HepG2 (cell line): Measurements from ENCODE around the gene ZNF287. TPM values are rescaled to one million over a fixed set of nuclear protein-coding genes. Genes with fewer than 3 reads are reported as not detected.

Experiments
- AKAP8 ChIP-seq: sonication (generic); formaldehyde crosslinking; IDR thresholded peaks from 2 replicates; pipeline ENCODE4 v1.5.1; 2020; ENCODE audit warnings: mild to moderate bottlenecking, missing genetic modification reagents
- ATRX ChIP-seq: sonication (generic); formaldehyde crosslinking; IDR thresholded peaks from 2 replicates; pipeline ENCODE4 v1.4.0; 2020; ENCODE audit warnings: missing genetic modification reagents, borderline replicate concordance
- KDM2A ChIP-seq: sonication (generic); formaldehyde crosslinking; IDR thresholded peaks from 2 replicates; pipeline ENCODE4 v1.4.0; 2020; ENCODE audit warnings: low read depth, missing genetic modification reagents, borderline replicate concordance
- KDM4B ChIP-seq: sonication (generic); formaldehyde crosslinking; IDR thresholded peaks from 2 replicates; pipeline ENCODE4 v1.4.0; 2020; ENCODE audit warnings: missing genetic modification reagents
- NFIB ChIP-seq: sonication (generic); formaldehyde crosslinking; IDR thresholded peaks from 2 replicates; pipeline ENCODE4 v1.9.0; 2021; ENCODE audit warnings: missing genetic modification reagents, mild to moderate bottlenecking, borderline replicate concordance
- RFX5 ChIP-seq: IDR thresholded peaks from 2 replicates; pipeline ENCODE4 v1.6.1; 2011; ENCODE audit warnings: low read depth, low read length, improper control_type of control experiment
- SRSF4 ChIP-seq: fragments of 200-400 bp; formaldehyde crosslinking; IDR thresholded peaks from one replicate; pipeline ENCODE4 v1.6.1; 2018; ENCODE audit warnings: mild to moderate bottlenecking, low read depth, low read length, moderate library complexity; ENCODE audit not compliant: poor library complexity, severe bottlenecking
- ZNF768 ChIP-seq: sonication (generic); formaldehyde crosslinking; IDR thresholded peaks from 2 replicates; pipeline ENCODE4 v1.4.0; 2020; ENCODE audit warnings: missing genetic modification reagents
- polyA plus RNA-seq, 8 experiments: library from polyadenylated mRNA; depleted of rRNA in 3 of 8; stranded (reverse) in 7 of 8; unstranded in 1 of 8; fragments of >200 nt; fragmentation: Illumina TruSeq in 4 of 8; extraction: Trizol in 4 of 8; gene quantifications; 2 replicates each; pipeline versions ENCODE4 v1.2.1 to v1.2.3, GENCODE V29; 2011 to 2016; ENCODE audit warnings: low read depth in 4 of 8, missing spikeins in 1 of 8, mixed read lengths in 1 of 8; ENCODE audit not compliant: insufficient read depth in 1 of 8
- total RNA-seq, 5 experiments: library from RNA; depleted of rRNA; stranded (reverse); fragments of >200 nt; fragmentation: Illumina TruSeq; extraction: Trizol; gene quantifications; 2 replicates each; pipeline ENCODE4 v1.2.3, GENCODE V29; 2016; ENCODE audit warnings: low read depth in 1 of 5
- TF ChIP-seq, protein P1 (sequence below), 2 experiments: sonication (generic) in 1 of 2; formaldehyde crosslinking in 1 of 2; IDR thresholded peaks; 2 replicates each; pipeline versions ENCODE4 v1.6.1 to v1.9.0; 2014 to 2022; ENCODE audit warnings: antibody characterized with exemption in 1 of 2, borderline replicate concordance in 1 of 2, inconsistent platforms in 1 of 2, low read depth in 1 of 2, missing genetic modification reagents in 1 of 2
- TF ChIP-seq, protein P2 (sequence below): sonication (generic); formaldehyde crosslinking; IDR thresholded peaks from 2 replicates; pipeline ENCODE4 v1.4.0; 2020; ENCODE audit warnings: mild to moderate bottlenecking, missing genetic modification reagents
- TF ChIP-seq, protein P3 (sequence below): sonication (generic); formaldehyde crosslinking; IDR thresholded peaks from 2 replicates; pipeline ENCODE4 v1.5.1; 2020; ENCODE audit warnings: missing genetic modification reagents, mild to moderate bottlenecking, borderline replicate concordance
- TF ChIP-seq, protein P4 (sequence below): sonication (generic); formaldehyde crosslinking; IDR thresholded peaks from 2 replicates; pipeline ENCODE4 v1.5.1; 2020; ENCODE audit warnings: missing genetic modification reagents, mild to moderate bottlenecking, borderline replicate concordance

ZNF287 gene
- total and polyA plus RNA-seq, 2 of the 13 experiments (the other 11 are each of a cell fraction or from before 2014, with no cell fraction given): 0.21 TPM; not detected in 1

DNA sequence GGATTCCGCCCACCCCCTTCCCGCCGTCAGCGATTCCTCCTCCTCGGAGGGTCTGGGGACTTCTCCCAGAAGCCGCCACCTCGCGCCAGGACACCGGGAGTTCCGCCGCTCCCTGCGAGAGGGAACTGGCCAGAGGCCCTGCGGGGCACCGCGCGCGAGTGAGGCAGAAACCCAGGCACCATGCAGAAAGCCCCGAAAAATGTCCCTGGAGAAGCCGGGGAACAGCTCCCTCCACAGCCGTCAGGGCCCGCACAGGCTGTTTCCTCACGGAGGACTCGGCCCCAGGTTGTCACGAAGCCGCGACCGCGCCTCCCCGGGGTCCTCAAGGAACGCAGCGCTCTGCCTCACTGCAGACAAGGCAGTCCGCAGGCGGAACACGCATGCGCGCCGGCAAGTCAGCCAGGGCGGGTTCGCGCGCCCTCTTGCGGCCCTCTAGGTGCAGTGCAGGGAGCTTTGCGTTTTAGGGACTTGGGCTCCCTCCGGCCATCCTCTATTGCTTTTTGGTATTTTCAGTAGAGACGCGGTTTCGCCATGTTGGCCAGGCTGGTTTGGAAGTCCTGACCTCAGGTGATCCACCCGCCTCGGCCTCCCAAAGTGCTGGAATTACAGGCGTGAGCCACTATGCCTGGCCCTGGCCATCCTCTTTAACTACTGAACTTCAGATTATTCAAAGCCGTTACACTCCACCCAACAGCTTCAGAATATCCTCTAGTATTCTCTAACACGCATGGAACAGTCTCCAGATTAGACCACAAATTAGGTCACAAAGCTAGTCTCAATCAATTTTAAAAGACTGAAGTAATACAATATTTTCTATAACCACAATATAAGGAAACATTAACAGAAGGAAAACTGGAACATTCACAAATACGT, 20.3 kb upstream of the ZNF287 start (continued):
- TF ChIP-seq, protein P1, sequence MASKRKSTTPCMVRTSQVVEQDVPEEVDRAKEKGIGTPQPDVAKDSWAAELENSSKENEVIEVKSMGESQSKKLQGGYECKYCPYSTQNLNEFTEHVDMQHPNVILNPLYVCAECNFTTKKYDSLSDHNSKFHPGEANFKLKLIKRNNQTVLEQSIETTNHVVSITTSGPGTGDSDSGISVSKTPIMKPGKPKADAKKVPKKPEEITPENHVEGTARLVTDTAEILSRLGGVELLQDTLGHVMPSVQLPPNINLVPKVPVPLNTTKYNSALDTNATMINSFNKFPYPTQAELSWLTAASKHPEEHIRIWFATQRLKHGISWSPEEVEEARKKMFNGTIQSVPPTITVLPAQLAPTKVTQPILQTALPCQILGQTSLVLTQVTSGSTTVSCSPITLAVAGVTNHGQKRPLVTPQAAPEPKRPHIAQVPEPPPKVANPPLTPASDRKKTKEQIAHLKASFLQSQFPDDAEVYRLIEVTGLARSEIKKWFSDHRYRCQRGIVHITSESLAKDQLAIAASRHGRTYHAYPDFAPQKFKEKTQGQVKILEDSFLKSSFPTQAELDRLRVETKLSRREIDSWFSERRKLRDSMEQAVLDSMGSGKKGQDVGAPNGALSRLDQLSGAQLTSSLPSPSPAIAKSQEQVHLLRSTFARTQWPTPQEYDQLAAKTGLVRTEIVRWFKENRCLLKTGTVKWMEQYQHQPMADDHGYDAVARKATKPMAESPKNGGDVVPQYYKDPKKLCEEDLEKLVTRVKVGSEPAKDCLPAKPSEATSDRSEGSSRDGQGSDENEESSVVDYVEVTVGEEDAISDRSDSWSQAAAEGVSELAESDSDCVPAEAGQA (IDR thresholded peaks at IDR 0.05; ENCODE audit: low read depth): no peak
- TF ChIP-seq, protein P1 (CRISPR knock-in tag; IDR thresholded peaks at IDR 0.05; ENCODE audit: borderline replicate concordance): no peak
- TF ChIP-seq, protein P2, sequence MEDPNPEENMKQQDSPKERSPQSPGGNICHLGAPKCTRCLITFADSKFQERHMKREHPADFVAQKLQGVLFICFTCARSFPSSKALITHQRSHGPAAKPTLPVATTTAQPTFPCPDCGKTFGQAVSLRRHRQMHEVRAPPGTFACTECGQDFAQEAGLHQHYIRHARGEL (CRISPR knock-in tag): no peak
- TF ChIP-seq, protein P3, sequence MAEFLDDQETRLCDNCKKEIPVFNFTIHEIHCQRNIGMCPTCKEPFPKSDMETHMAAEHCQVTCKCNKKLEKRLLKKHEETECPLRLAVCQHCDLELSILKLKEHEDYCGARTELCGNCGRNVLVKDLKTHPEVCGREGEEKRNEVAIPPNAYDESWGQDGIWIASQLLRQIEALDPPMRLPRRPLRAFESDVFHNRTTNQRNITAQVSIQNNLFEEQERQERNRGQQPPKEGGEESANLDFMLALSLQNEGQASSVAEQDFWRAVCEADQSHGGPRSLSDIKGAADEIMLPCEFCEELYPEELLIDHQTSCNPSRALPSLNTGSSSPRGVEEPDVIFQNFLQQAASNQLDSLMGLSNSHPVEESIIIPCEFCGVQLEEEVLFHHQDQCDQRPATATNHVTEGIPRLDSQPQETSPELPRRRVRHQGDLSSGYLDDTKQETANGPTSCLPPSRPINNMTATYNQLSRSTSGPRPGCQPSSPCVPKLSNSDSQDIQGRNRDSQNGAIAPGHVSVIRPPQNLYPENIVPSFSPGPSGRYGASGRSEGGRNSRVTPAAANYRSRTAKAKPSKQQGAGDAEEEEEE (CRISPR knock-in tag): no peak
- TF ChIP-seq ATRX (CRISPR knock-in tag) (no peak), KDM2A (CRISPR knock-in tag) (peak; percentile 86), KDM4B (CRISPR knock-in tag) (no peak), AKAP8 (no peak), SRSF4 (no peak), NFIB (CRISPR knock-in tag) (no peak), ZNF768 (peak; percentile 33; the same call in 1 of the 2 replicates), RFX5 (no peak)
- TF ChIP-seq, protein P4, sequence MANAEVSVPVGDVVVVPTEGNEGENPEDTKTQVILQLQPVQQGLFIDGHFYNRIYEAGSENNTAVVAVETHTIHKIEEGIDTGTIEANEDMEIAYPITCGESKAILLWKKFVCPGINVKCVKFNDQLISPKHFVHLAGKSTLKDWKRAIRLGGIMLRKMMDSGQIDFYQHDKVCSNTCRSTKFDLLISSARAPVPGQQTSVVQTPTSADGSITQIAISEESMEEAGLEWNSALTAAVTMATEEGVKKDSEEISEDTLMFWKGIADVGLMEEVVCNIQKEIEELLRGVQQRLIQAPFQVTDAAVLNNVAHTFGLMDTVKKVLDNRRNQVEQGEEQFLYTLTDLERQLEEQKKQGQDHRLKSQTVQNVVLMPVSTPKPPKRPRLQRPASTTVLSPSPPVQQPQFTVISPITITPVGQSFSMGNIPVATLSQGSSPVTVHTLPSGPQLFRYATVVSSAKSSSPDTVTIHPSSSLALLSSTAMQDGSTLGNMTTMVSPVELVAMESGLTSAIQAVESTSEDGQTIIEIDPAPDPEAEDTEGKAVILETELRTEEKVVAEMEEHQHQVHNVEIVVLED (CRISPR knock-in tag): no peak
